NCI-H2029 treated with DMSO at 0.1 percent for 48 hours (cell line): Measurements from ENCODE around the gene NREP.

Source experiments
- DNase-seq: peaks from one replicate; lab custom pipeline; 2025; lab: John Stamatoyannopoulos, UW

NREP gene

GRCh38 chr5:111765613-111766571 lies 8.9 kb upstream of the NREP start:
- DNase-seq, result no peak

- DNase-seq, result no peak
Observed at GRCh38 chr5:111764019-111764418, 7.0 kb upstream of the NREP start.

- peak; percentile 12 for DNase-seq
Observed at GRCh38 chr5:111762895-111763294, 5.9 kb upstream of the NREP start.

GRCh38 chr5:111758284-111758628 lies 1.3 kb upstream of the NREP start:
- no peak for DNase-seq

GRCh38 chr5:111757355-111758283 lies 625 bp upstream of the NREP start:
- peak; percentile 87 for DNase-seq

GRCh38 chr5:111755942-111756381 lies 1.0 kb downstream of the NREP start:
- DNase-seq, result no peak

- DNase-seq, result no peak
Observed at GRCh38 chr5:111755345-111755941, 1.6 kb downstream of the NREP start.

- DNase-seq, result no peak
Observed at GRCh38 chr5:111753884-111754589, 3.0 kb downstream of the NREP start.

- DNase-seq, result no peak
Observed at GRCh38 chr5:111752426-111752965, 4.5 kb downstream of the NREP start.

- DNase-seq, result no peak
Observed at GRCh38 chr5:111749303-111750026, 7.5 kb downstream of the NREP start.

GRCh38 chr5:111748304-111748763 lies 8.7 kb downstream of the NREP start:
- DNase-seq, result no peak

- no peak for DNase-seq
Observed at GRCh38 chr5:111747337-111747736, 9.7 kb downstream of the NREP start.

- DNase-seq, result no peak
Observed at GRCh38 chr5:111746791-111747190, 10.2 kb downstream of the NREP start.

GRCh38 chr5:111745075-111745739 lies 11.8 kb downstream of the NREP start:
- no peak for DNase-seq

- no peak for DNase-seq
Observed at GRCh38 chr5:111744455-111744854, 12.5 kb downstream of the NREP start.

GRCh38 chr5:111743988-111744387 lies 13.0 kb downstream of the NREP start:
- no peak for DNase-seq

- DNase-seq, result no peak
Observed at GRCh38 chr5:111743512-111743911, 13.5 kb downstream of the NREP start.

- DNase-seq, result peak; percentile 6
Observed at GRCh38 chr5:111742177-111742994, 14.6 kb downstream of the NREP start.

- DNase-seq, result peak; percentile 92
Observed at GRCh38 chr5:111741278-111741677, 15.7 kb downstream of the NREP start.
